HCT116 (cell line): ENCODE results near the gene DNASE2B.

Experiments
- ATF3 ChIP-seq: IDR thresholded peaks from 2 replicates; pipeline ENCODE4 v1.6.1; 2012
- CTCF ChIP-seq, 3 experiments: fragments of 200-600 bp in 1 of 3; sonication (generic) in 1 of 3; IDR thresholded peaks in 2 of 3; conservative IDR thresholded peaks in 1 of 3; 2 replicates each; pipeline ENCODE4 v1.5.1; 2012 to 2017; ENCODE audit warnings: low read depth in 2 of 3, low read length in 2 of 3, antibody characterized with exemption in 1 of 3, borderline replicate concordance in 1 of 3, control low read depth in 1 of 3, mild to moderate bottlenecking in 1 of 3, mixed read lengths in 1 of 3, mixed run types in 1 of 3, moderate library complexity in 1 of 3; ENCODE audit not compliant: insufficient read depth in 1 of 3
- ELF1 ChIP-seq: IDR thresholded peaks from 2 replicates; pipeline ENCODE4 v1.6.1; 2012; ENCODE audit warnings: low read depth, borderline replicate concordance
- EZH2phosphoT487 ChIP-seq: fragments of 200-600 bp; IDR thresholded peaks from 2 replicates; pipeline ENCODE4 v1.6.1; 2018; ENCODE audit warnings: antibody characterized with exemption, borderline replicate concordance
- JUND ChIP-seq: IDR thresholded peaks from 2 replicates; pipeline ENCODE4 v1.6.1; 2012
- MAX ChIP-seq: IDR thresholded peaks from 2 replicates; pipeline ENCODE4 v1.6.1; 2012
- POLR2A ChIP-seq: IDR thresholded peaks from 2 replicates; pipeline ENCODE4 v1.7.0; 2011; ENCODE audit warnings: borderline replicate concordance; ENCODE audit not compliant: insufficient read depth, insufficient read length; ENCODE audit errors: extremely low read depth
- POLR2AphosphoS5 ChIP-seq: IDR thresholded peaks from 2 replicates; pipeline ENCODE4 v1.6.1; 2011; ENCODE audit warnings: mild to moderate bottlenecking, low read depth, low read length, moderate library complexity
- RAD21 ChIP-seq: IDR thresholded peaks from 2 replicates; pipeline ENCODE4 v1.6.1; 2012; ENCODE audit warnings: low read depth, mild to moderate bottlenecking
- SP1 ChIP-seq: IDR thresholded peaks from 2 replicates; pipeline ENCODE4 v1.6.1; 2012; ENCODE audit warnings: low read depth
- YY1 ChIP-seq: IDR thresholded peaks from 2 replicates; pipeline ENCODE4 v1.6.1; 2011; ENCODE audit warnings: low read length, low read depth, moderate library complexity, mild to moderate bottlenecking; ENCODE audit not compliant: insufficient replicate concordance; ENCODE audit errors: extremely low read depth

GRCh38 chr1:84429231-84429630 lies 30.9 kb downstream of the DNASE2B start:
- TF ChIP-seq CTCF (IDR thresholded peaks at IDR 0.05 in 2 of 3, conservative IDR thresholded peaks at IDR 0.05 in 1 of 3; ENCODE audit: borderline replicate concordance in 1 of 3, insufficient read depth in 1 of 3, low read depth in 2 of 3, low read length in 2 of 3) (no peak), POLR2AphosphoS5 (no peak), ELF1 (no peak), MAX (no peak), YY1 (no peak), POLR2A (no peak), SP1 (no peak), JUND (no peak), ATF3 (no peak), EZH2phosphoT487 (no peak), RAD21 (no peak)
